GM19397 (cell line): ENCODE measurements around the gene PKDCC.

Source experiments
- ATAC-seq: cut with Tn5 transposase; IDR thresholded peaks from one replicate; pipeline ENCODE4 v1.9.1; 2021; ENCODE audit warnings: mild to moderate bottlenecking, moderate library complexity; ENCODE audit not compliant: unreplicated experiment

PKDCC gene

DNA sequence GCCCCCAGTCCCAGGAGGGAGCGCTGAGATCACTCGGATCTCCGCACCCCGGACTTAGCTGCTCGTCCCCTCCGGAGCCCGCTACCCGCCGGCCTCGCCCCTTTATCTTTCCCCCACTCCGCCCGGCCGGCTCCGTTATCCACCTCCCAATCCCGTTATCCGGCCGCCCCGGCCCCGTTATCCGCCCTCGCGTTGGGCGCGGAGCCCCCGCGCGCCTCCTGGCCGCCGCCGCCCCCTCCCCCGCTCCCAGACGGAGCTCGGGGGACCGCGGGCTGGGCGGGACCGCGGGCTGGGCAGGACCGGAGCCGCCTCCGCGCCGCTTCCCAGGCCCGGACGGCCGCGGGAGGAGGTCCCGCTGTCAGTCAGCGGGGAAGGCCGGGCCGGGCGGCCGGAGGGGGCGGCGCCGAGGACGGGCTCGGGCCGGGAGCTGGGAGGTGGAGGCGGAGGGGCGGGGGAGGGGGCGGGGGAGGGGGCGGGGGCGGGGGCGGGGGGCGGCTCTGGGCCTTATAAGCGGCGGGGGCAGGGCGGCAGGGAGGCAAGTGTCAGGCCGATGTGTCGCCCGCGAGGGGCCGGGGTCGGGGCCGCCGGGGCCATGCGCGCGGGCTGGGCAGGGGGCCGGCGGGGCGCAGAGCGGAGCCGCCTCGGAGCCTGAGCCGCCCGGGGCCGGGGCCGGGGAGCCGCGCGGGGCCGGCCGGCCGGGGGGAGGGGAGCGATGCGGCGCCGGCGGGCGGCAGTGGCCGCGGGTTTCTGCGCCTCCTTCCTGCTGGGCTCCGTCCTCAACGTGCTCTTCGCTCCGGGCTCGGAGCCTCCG, at the start of gene PKDCC:
Gene PKDCC, plus strand, starts transcription at position 534 of the 811 bp plus-strand sequence. Its CDS starts 179 bp downstream, at position 713.
- ATAC-seq: peak; percentile 56

GRCh38 chr2:41998186-41999127, 49.4 kb upstream of the PKDCC start:
- ATAC-seq: no peak

DNA sequence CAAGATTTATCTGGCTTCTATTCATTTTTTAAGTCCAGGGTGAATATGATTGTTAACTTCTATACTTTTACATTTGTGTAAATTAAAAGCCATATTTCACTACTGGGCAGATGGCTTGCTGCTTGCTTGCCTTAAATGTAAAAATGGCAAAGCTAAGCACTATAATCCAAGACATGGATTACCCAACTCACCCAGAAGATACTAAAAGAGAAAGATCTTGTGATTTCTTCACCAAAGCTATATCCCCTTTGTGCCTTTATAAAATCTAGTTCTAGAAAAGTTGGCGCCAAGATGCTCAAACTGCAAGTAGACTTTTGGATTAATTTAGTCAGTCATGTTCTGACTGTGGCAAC, 48.7 kb upstream of the PKDCC start:
- no peak for ATAC-seq

GRCh38 chr2:41999592-42000281, 48.1 kb upstream of the PKDCC start:
- ATAC-seq: no peak

GRCh38 chr2:42001711-42002201, 46.1 kb upstream of the PKDCC start:
- no peak for ATAC-seq

DNA sequence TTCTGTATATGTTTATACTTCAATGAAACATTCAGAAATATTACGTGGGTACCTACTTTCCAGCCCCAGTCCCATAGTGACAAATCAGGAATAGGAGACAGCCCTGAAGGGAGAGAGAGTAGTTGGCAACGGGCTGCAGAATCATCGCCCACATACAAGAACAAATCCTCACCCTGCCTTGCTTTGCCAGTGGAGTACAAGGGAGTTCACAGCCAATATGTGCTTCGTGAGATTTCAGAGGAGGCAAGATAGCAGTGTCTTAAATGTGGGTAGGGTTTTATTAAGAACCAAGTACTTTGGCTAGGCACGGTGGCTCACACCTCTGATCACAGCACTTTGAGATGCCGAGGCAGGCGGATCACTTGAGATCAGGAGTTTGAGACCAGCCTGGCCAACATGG, 40.3 kb upstream of the PKDCC start:
- no peak for ATAC-seq

DNA sequence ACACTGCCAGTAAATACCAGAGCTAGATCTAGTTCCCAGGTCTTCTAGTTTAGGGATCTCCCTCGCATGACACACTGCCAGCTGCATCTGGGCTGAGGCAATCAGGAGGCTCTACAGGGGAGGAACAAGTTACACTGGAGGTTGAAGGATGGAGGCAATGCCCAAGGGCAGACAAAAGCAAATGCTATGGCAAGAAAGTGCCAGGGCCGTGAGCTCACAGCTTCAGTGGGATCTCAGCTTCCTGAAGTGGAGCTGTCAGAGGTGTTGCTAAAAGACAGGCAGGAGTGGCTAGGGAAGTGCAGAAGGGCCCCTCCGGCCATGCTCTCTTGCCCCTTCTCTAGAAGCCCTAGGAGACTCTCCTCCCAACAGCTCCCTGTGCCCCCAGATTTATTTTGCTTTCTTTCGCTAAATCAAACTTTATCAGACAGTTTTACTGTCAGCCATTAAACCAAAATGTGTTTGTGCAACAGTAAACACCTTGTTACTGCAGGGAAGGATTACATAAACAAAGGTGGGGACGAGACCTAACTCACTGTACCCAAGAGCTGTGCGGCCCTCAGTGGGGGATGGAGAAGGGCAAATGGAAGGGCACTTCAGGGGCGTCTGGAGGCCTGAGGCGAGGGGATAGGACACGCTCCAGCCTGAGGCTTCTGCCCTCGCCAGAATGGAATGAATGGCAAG, 39.4 kb upstream of the PKDCC start:
- ATAC-seq: no peak

- ATAC-seq: no peak
These were observed 37.9 kb upstream of the PKDCC start for GRCh38 chr2:42009657-42010580.

DNA sequence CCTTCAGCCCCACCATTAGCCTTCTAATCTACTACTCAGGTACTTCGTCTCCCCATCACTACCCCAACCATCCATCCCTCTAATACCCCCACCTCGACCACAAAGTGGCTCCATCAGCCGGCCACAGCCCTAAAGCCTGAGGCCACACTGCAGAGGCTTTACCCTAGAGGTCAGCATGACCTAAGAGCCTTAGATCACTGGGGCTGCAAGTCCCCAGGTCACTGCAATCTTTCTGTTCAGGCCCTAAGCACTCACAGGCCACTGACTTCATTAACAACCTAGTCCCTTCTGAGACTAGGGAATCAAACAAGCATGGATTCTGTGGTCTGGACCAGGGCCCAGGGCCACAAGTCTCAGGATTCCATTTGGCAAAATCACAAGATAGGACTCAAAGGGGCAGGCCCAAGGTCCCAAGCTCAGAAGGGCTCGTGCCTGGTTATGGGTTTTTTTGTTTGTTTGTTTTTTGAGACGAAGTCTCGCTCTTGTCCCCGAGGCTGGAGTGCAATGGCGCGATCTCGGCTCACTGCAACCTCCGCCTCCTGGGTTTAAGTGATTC, 37.0 kb upstream of the PKDCC start:
- ATAC-seq: no peak

DNA sequence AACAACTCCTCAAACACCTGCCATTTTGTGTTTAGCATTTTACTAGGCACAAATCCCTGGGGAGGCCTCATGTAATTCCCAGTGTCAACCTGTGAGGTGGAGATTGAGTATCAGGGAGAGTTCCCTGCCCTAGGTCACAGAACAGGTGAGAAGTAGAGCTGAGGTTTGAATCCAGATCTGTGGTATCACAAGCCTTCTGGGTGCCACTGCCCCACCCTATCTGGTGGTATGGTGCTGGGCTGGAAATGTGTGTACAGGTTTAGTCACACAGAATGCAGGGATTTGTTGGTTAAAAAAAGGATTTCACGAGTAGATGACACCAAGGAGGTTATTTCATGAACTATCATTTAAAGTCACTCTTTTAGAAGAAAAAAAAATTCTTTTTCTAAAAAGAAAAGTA, 35.7 kb upstream of the PKDCC start:
- ATAC-seq: no peak

DNA sequence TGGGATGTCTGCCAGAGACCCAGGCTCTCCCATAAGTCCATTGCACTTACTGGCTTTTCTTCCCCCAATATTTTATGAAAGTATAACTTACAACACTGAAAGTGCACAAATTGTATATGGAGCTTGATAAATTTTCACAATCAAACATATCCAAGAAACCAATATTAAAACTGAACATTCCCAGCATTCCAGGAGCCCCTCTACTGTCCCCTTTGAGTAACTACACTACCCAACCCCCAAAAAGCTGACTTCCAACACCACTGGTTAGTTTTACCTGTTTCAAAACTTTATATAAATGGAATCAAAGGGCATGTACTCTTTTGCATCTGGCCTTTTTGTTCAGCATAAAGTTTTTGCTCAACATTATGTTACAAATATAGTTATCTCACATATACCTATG, 35.2 kb upstream of the PKDCC start:
- no peak for ATAC-seq

DNA sequence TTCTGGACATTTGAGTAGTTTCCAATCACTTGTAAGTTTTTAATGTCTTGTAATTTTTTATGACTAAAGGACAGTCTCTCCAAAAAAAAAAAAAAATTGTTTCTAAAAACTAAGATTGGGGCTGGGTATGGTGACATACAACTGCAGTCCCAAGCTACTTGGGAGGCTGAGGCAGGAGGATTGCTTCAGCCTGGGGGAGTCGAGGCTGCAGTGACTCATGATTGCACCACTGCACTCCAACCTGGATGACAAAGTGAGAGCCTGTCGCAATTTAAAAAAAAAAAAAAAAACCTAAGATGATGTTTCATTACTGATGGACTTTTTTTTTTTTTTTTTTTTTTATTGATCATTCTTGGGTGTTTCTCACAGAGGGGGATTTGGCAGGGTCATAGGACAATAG, 34.4 kb upstream of the PKDCC start:
- no peak for ATAC-seq

DNA sequence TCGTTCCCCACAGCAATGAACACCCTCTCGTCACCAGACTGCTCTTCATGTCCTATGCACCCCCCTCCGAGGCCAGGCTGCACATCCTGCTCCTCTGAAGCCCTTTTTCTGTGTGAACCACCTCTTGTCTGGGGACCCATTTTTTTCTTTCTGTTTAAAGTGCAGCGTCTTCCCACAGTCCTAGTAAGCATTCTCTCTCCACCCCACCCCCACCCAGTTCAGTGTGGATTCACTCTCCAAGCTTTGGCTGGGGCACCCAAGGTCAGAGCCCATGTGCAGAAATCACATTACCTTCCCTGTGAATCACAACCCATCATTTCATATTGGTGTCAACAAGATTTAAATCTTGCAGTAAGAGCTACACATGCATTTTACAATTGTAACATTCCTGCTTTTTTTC, 26.4 kb upstream of the PKDCC start:
- ATAC-seq: no peak

DNA sequence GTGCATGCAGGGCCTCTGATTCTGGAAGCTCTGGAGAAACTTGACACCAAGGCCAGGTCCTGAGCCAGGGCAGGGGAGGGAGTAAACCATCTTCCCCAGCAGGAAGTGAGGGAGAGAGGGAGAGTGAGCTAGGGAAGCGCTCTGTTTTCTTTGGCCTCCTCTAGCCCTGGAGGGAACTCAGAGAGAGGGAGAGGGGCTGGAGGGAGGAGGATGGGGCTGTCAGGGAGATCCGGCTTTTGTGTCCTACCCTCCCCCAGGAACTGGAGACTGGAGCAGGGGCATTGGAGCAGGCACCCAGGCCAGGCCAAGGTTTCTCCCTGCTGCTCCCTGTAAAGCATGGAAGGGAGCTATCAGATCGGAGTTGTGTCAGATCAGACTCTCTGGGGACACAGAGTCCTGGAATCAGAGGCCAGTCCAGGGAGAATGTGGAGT, 22.7 kb upstream of the PKDCC start:
- no peak for ATAC-seq

- ATAC-seq: no peak
These were observed 21.5 kb upstream of the PKDCC start for GRCh38 chr2:42026272-42026671.

DNA sequence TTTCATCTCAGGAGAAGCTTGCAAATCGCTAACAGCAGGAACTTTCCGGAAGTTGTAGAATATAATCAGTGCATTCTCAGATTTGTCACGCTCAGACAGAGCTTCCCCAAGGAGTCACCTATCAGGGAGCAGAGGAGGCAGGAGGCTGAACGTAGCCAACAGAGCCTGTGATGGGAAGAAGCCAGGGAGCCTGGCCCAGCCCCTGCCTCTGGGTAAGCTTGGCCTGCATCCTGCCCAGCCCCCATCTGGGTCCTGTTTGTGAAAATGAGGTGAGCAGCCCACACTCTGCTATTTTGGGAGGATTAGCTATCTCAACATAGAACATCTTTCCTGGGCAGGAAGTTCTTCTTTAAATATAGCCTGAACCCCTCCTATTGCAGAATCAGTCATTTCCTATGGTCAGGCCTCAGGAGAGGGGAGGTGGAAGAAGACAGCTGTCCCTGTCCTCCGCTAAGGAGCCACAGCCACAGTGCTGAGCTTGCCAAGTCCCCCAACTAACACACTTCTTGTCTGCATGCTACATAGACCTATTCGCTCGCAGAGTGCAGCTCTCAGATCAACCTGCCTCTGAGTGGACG, 19.2 kb upstream of the PKDCC start:
- ATAC-seq: peak; percentile 66

DNA sequence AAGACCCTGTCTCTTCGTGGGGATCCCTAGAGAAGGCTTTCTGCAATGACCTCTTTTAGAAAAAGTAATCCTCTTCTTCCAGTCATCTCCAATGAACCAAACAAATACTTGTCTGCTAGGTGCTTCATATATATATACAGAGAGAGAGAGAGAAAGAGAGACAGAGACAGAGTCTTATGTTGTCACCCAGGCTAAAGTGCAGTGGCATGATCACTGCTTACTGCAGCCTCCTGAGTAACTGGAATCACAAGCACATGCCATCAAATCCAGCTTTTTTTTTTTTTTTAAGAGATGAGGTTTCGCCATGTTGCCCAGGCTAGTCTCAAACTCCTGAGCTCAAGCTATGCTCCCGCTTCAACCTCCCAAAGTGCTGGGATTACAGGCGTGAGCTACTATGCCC, 18.6 kb upstream of the PKDCC start:
- peak; percentile 7 for ATAC-seq

DNA sequence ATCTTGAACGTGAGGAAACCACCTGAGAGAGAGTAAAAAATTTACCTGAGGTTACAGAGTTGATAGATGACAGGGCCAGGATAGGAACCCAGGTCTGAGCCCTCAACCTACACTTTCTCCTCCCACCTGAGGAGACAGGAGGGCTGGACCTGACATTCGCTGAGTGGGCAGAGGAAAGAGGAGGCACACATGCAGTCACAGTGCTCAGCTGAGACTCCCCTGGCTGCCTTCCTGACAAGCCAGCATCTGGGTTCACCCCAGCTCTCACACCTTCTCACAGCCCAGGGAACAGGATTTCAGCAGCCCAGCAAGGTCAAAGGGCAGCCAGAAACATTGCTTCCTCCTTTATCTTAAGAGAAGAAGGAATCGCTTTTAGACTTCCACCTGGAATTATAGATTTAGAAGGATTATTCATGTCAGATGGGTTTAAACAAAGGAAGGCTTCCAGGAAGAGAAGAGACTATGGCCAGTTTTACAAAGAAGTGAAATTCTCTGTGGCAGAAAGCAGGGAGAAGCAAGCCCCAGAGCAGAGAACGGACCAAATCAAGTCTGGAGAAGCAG, 18.1 kb upstream of the PKDCC start:
- ATAC-seq: no peak
